ENCODE results near the gene LRTM1. TPM values are rescaled to one million over a fixed set of nuclear protein-coding genes. Genes with fewer than 3 reads are reported as not detected.

Gene LRTM1
- total RNA-seq, result not detected

DNA sequence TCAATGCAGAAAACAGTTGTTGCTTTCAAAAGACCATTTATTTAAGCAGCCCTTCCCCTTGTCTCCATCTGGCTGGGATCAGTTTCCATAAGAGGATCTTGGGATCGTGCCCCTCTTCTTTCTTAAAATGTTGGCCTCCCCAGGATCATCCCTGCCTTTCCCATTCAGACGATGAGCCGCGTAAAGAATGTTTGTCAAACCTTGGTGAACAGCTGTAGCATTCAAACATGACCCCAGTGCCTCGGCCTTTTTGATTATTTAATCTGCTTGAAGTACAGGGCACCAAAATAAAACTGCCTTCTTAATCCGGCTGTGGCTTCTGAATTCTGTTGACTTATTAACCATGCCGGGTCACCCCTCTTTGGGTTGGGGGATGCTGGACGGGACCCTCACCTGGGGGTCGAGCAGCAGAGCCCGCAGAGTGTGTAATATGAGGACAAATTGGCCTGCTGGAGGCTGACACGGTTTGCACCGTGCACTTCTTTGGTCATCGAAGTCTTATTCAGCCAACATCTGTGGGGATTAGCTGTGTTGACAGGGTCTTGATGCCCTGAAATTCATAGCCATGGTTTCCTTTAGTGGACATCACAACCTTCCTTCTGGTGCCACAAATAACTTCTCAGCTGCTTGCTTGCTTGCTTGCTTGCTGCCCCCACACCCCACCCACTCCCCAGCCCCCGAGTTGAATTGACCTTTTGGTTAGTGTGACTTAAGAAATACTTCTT is at the start of gene LRTM1:
Gene LRTM1, minus strand, starts transcription at position 14 of the 725 bp plus-strand sequence. CDS start 148 bp downstream, outside the sequence.

Measured in activated naive CD4-positive, alpha-beta T cell treated with anti-CD3 and anti-CD28 coated beads, Interleukin-2, amount 10 ng/mL, durations not matched to agents 5 hours and 36 hours (primary cell).